ENCODE results near the gene SLC1A2.

GRCh38 chr11:35230388-35230787, 189.0 kb downstream of the SLC1A2 start:
- TF ChIP-seq, protein P1, sequence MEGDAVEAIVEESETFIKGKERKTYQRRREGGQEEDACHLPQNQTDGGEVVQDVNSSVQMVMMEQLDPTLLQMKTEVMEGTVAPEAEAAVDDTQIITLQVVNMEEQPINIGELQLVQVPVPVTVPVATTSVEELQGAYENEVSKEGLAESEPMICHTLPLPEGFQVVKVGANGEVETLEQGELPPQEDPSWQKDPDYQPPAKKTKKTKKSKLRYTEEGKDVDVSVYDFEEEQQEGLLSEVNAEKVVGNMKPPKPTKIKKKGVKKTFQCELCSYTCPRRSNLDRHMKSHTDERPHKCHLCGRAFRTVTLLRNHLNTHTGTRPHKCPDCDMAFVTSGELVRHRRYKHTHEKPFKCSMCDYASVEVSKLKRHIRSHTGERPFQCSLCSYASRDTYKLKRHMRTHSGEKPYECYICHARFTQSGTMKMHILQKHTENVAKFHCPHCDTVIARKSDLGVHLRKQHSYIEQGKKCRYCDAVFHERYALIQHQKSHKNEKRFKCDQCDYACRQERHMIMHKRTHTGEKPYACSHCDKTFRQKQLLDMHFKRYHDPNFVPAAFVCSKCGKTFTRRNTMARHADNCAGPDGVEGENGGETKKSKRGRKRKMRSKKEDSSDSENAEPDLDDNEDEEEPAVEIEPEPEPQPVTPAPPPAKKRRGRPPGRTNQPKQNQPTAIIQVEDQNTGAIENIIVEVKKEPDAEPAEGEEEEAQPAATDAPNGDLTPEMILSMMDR (IDR thresholded peaks at IDR 0.05) = no peak
- TF ChIP-seq ETV6 (CRISPR knock-in tag; IDR thresholded peaks at IDR 0.05) (no peak), CREM (CRISPR knock-in tag; IDR thresholded peaks at IDR 0.05) (no peak), FOXJ3 (CRISPR knock-in tag; IDR thresholded peaks at IDR 0.05; ENCODE audit: borderline replicate concordance) (no peak), JUN (CRISPR knock-in tag; IDR thresholded peaks at IDR 0.05) (no peak), ELF4 (CRISPR knock-in tag; IDR thresholded peaks at IDR 0.05; ENCODE audit: low read depth) (no peak), SP1 (CRISPR knock-in tag; conservative IDR thresholded peaks at IDR 0.05) (no peak), NFYB (CRISPR knock-in tag; conservative IDR thresholded peaks at IDR 0.05; ENCODE audit: low read depth) (no peak), JAZF1 (CRISPR knock-in tag; IDR thresholded peaks at IDR 0.05) (no peak)
- TF ChIP-seq, protein P2, sequence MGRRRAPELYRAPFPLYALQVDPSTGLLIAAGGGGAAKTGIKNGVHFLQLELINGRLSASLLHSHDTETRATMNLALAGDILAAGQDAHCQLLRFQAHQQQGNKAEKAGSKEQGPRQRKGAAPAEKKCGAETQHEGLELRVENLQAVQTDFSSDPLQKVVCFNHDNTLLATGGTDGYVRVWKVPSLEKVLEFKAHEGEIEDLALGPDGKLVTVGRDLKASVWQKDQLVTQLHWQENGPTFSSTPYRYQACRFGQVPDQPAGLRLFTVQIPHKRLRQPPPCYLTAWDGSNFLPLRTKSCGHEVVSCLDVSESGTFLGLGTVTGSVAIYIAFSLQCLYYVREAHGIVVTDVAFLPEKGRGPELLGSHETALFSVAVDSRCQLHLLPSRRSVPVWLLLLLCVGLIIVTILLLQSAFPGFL (CRISPR knock-in tag; IDR thresholded peaks at IDR 0.05; ENCODE audit: borderline replicate concordance) = no peak
- TF ChIP-seq, protein P3, sequence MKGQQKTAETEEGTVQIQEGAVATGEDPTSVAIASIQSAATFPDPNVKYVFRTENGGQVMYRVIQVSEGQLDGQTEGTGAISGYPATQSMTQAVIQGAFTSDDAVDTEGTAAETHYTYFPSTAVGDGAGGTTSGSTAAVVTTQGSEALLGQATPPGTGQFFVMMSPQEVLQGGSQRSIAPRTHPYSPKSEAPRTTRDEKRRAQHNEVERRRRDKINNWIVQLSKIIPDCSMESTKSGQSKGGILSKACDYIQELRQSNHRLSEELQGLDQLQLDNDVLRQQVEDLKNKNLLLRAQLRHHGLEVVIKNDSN (CRISPR knock-in tag; IDR thresholded peaks at IDR 0.05) = no peak
